Astrocyte (in vitro differentiated cells and primary cell): ENCODE results near the gene KCP.

Experiments
- EZH2 ChIP-seq: IDR thresholded peaks from 2 replicates; pipeline ENCODE4 v1.6.1; 2012; ENCODE audit warnings: mild to moderate bottlenecking, low read length, inconsistent platforms; ENCODE audit not compliant: insufficient read depth
- TF ChIP-seq, protein P1 (sequence below): IDR thresholded peaks from 2 replicates; pipeline ENCODE4 v1.5.1; 2011; ENCODE audit warnings: low read depth, mild to moderate bottlenecking, inconsistent platforms, low read length, moderate library complexity; ENCODE audit not compliant: insufficient read depth

DNA sequence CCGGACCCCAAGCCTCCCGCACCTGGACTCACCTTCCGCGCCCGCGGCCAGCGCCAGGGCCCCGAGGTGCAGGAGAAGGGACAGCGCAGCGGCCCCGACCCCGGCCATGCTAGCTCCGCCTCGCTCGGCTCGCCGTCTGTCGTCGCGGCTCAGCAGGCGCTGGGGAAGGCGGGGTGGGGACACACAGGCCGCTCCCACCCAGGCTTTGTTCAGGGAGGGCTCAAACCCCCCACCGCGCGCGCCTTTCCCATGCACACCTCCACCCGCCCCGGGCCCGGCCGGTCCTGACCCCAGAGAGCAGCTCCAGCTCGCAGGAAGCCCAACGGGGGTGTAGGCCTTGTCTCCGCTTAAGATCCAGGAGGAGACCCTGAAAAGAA, at the start of gene KCP:
- TF ChIP-seq, protein P1, sequence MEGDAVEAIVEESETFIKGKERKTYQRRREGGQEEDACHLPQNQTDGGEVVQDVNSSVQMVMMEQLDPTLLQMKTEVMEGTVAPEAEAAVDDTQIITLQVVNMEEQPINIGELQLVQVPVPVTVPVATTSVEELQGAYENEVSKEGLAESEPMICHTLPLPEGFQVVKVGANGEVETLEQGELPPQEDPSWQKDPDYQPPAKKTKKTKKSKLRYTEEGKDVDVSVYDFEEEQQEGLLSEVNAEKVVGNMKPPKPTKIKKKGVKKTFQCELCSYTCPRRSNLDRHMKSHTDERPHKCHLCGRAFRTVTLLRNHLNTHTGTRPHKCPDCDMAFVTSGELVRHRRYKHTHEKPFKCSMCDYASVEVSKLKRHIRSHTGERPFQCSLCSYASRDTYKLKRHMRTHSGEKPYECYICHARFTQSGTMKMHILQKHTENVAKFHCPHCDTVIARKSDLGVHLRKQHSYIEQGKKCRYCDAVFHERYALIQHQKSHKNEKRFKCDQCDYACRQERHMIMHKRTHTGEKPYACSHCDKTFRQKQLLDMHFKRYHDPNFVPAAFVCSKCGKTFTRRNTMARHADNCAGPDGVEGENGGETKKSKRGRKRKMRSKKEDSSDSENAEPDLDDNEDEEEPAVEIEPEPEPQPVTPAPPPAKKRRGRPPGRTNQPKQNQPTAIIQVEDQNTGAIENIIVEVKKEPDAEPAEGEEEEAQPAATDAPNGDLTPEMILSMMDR, result no peak
- TF ChIP-seq EZH2, result no peak
